Liver (tissue), 3 donors: ENCODE results near the gene NFKB1.

Source experiments
- ATF3 ChIP-seq: IDR thresholded peaks from 2 replicates; pipeline ENCODE4 v1.6.1; 2016; ENCODE audit warnings: antibody characterized with exemption
- CTCF ChIP-seq: fragments of 150-350 bp; IDR thresholded peaks from 2 replicates; pipeline ENCODE4 v1.5.1; 2017; ENCODE audit warnings: improper control_type of control experiment, low read depth, low read length; ENCODE audit not compliant: missing input control
- GABPA ChIP-seq, 2 donors: IDR thresholded peaks in 1 of 2; conservative IDR thresholded peaks in 1 of 2; 2 replicates each; pipeline ENCODE4 v1.6.1; 2016; ENCODE audit warnings: antibody characterized with exemption in 2 of 2, mild to moderate bottlenecking in 1 of 2, moderate library complexity in 1 of 2
- JUND ChIP-seq, 2 donors: IDR thresholded peaks; 2 replicates each; pipeline ENCODE4 v1.6.1; 2016; ENCODE audit warnings: antibody characterized with exemption in 2 of 2
- MAX ChIP-seq: IDR thresholded peaks from 2 replicates; pipeline ENCODE4 v1.6.1; 2016; ENCODE audit warnings: antibody characterized with exemption
- NR2F2 ChIP-seq: IDR thresholded peaks from 2 replicates; pipeline ENCODE4 v1.6.1; 2016; ENCODE audit warnings: antibody characterized with exemption
- REST ChIP-seq: IDR thresholded peaks from 2 replicates; pipeline ENCODE4 v1.6.1; 2016; ENCODE audit warnings: antibody characterized with exemption, mild to moderate bottlenecking
- SP1 ChIP-seq: IDR thresholded peaks from 2 replicates; pipeline ENCODE4 v1.6.1; 2018; ENCODE audit warnings: antibody characterized with exemption, mild to moderate bottlenecking
- TAF1 ChIP-seq: conservative IDR thresholded peaks from 2 replicates; pipeline ENCODE4 v1.6.1; 2016; ENCODE audit warnings: antibody characterized with exemption, mild to moderate bottlenecking
- YY1 ChIP-seq: IDR thresholded peaks from 2 replicates; pipeline ENCODE4 v1.6.1; 2016; ENCODE audit warnings: antibody characterized with exemption, mild to moderate bottlenecking
- ZBTB33 ChIP-seq: IDR thresholded peaks from 2 replicates; pipeline ENCODE4 v1.6.1; 2016; ENCODE audit warnings: antibody characterized with exemption
- donor health status: healthy.
- donor health status: healthy.

GRCh38 chr4:102547973-102548372, 46.8 kb downstream of the NFKB1 start:
- no peak for TF ChIP-seq ZBTB33
- no peak for TF ChIP-seq TAF1
- no peak for TF ChIP-seq CTCF
- no peak for TF ChIP-seq GABPA (IDR thresholded peaks at IDR 0.05 in 1 of 2, conservative IDR thresholded peaks at IDR 0.05 in 1 of 2)
- TF ChIP-seq YY1 = no peak
- no peak for TF ChIP-seq SP1
- TF ChIP-seq MAX = no peak
- no peak for TF ChIP-seq NR2F2
- TF ChIP-seq ATF3 = no peak
- TF ChIP-seq REST = no peak
- TF ChIP-seq JUND (IDR thresholded peaks at IDR 0.05) = no peak
